GM18508 (cell line): Measurements from ENCODE around the gene TRPM2.
"Not testable (repeated sequence)": the region's sequence is repeated elsewhere in the genome, so short reads cannot be mapped to it uniquely, and the experiment has no call there.

Experiments used
- ATAC-seq: cut with Tn5 transposase; IDR thresholded peaks from one replicate; pipeline ENCODE4 v1.9.1; 2021; ENCODE audit warnings: moderate number of reproducible peaks; ENCODE audit not compliant: insufficient read depth, unreplicated experiment

TRPM2 gene

GRCh38 chr21:44351535-44352252, 1.7 kb upstream of the TRPM2 start:
- ATAC-seq, result no peak

- ATAC-seq, result no peak
Observed at GRCh38 chr21:44352253-44352860, 1.1 kb upstream of the TRPM2 start.

GRCh38 chr21:44354001-44354405, 582 bp downstream of the TRPM2 start:
- no peak for ATAC-seq

DNA sequence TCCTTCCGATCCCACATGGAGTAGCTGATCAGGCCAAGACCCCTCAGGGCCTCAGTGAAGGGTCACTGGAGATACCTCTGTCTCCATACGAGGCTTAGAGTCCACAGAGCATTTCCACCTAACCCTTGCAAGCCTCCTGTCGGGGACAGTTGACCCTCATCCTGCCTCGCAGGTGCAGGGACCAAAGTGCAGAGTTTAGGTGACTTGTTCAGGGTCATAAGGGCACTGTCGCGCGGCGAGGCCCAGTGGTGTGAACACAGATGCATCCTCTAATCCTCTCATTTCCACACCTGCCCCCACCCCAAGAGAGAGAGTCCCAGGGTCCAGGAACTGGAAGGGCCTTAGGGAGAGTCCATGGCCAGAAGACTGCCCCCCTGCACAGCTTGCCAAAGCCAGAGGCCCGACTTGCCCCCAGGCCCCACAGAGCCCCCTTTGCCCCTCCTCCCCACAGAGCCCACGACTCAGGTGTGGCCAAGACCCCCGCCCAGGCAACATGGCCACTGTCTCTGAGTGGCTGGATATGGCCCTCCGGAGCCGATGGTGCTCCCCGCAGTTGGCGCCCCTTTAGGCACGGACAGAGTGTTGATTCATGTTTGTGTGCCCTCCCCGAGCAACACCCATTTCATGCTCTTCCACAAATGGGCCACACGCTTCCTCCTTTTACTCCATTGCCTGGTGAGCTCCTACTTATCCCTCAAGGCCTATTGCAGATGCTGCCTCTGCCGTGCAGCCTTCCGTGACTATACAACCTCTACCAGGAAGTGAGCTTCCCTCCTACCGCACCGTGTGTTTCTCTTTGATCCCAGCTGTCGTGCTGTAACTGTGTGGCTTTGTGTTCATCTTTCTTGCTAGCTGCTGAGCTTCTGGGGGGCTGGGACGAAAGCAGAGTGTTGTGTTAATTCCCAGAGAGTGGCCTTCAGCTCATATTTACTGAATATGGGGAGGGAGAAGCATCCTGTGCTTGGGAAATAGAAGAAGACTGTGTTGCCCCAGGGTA, 1.7 kb downstream of the TRPM2 start:
- no peak for ATAC-seq

DNA sequence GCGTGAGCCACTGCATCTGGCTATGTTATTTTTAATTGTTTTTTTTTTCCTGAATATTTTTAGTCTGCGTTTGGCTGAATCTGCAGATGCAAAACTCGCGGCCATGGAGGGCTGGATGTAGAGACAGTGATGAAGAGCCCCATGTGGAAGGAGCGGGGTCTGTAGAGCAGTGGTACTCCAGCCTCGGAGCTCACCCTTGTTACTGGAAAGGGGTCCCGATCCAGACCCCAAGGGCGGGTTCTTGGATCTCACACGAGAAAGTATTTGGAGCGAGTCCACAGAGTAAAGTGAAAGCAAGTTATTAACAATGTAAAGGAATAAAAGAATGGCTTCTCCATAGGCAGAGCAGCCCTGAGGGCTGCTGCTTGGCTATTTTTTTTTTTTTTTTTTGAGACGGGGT, 2.7 kb downstream of the TRPM2 start:
- no peak for ATAC-seq

DNA sequence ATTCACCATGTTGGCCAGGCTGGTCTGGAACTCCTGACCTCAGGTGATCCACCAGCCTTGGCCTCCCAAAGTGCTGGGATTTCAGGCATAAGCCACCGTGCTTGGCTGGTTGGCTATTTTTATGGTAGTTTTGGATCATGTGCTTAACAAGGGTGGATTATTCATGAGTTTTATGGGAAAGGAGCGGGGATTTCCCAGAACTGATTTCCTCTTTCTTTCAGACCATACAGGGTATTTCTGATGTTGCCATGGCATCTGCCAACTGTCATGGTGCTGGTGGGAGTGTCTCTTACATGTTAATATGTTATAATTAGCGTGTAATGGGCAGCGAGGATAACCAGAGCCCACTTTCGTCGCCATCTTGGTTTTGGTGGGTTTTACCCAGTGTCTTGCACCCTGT, 3.2 kb downstream of the TRPM2 start:
- ATAC-seq, result no peak

DNA sequence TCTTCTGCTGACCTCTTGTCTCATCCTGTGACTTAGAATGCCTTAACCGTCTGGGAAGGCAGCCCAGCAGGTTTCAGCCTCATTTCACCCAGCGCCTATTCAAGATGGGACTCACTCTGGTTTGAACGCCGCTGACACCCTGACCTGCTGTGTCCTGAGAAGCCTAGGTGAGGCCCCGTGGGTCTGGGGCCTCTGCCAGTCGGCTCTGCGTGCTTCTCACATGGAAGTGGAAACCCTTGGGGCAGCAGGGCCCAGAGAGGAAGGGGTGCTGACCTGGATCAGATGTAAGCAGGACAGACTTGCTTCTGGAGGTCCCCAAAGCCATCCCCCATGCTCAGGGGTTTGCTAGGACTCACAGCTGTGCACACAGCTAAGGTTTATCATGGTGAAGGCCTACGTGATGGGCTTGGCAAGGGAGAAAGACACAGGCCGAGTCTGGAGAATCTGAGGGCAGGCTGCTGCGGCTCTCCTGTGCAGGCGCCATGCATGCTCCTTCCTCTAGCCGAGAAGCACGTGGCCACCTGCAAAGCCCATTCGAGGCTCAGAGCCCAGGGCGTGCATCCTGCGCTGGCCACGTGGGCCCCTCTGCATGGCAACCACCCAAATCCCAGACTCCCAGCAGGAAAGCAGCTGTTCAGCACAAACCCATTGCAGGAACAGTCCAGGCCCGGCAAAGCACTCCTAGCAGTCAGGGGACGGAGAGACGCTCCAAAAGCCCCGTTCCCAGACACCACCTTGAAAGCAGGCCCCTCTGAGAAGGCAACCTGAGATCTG, 3.8 kb downstream of the TRPM2 start:
- ATAC-seq, result no peak

GRCh38 chr21:44359396-44359795, 6.0 kb downstream of the TRPM2 start:
- ATAC-seq, result no peak

GRCh38 chr21:44360159-44360558, 6.7 kb downstream of the TRPM2 start:
- ATAC-seq, result no peak

- not testable (repeated sequence) for ATAC-seq
Observed at GRCh38 chr21:44361903-44362302, 8.5 kb downstream of the TRPM2 start.

- no peak for ATAC-seq
Observed at GRCh38 chr21:44363278-44363677, 9.9 kb downstream of the TRPM2 start.

GRCh38 chr21:44364151-44365053, 11.0 kb downstream of the TRPM2 start:
- no peak for ATAC-seq

DNA sequence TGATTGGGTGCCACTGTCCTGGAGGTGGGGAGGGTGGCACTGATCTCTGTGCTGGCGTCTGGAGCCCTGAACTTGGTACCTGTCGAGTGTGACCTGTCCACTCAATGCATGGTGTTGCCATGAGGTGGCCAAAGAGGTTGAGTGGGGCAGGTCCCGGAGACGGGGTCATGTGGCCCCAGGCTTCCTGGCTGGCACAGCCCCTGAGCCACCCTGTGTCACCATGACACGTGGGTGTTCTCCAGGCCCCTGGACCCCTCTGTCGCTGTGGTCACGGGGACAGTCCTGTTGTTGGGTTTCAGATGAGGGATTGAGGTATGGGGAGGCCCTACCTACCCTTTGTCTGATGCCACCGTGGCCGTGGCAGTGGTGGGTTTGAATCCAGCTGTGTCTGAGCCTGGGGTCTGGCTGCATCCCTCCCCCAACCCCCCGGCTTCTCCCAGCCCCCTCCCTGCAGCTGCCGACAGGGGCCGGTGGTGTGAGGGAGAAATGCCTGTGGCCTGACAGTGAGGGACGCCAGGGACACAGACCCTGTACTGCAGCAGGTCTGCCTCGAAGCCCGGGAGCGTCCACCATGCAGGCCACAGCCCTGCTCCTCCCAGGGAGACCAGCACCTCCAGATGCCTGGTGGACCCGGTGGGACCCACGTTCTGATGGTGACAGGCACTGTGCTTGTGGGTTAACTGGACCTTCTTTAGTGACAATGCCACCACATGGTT, 12.0 kb downstream of the TRPM2 start:
- no peak for ATAC-seq

- ATAC-seq, result no peak
Observed at GRCh38 chr21:44365967-44366585, 12.7 kb downstream of the TRPM2 start.

DNA sequence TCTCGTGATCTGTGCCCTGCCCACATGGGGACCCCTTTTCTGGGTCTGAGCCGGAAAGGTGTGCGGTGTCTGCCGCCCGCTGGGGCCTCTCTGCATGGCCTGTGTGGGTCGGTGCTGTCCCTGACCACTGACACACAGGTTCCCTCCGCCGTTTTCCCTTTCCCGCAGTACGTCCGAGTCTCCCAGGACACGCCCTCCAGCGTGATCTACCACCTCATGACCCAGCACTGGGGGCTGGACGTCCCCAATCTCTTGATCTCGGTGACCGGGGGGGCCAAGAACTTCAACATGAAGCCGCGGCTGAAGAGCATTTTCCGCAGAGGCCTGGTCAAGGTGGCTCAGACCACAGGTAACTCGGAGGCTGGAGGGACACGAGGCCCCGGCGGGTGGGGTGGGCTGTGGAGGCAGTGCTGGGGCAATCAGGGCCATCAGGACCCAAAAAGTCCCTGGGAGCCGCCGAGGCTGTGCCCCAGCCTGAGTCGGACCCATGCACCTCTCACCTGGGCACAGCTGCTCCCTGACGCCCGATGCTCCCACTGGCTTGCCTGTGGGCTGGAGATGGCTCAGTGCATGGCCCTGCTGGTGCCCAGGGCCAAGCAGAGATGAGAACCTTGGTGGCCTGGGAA, 13.3 kb downstream of the TRPM2 start:
- no peak for ATAC-seq

DNA sequence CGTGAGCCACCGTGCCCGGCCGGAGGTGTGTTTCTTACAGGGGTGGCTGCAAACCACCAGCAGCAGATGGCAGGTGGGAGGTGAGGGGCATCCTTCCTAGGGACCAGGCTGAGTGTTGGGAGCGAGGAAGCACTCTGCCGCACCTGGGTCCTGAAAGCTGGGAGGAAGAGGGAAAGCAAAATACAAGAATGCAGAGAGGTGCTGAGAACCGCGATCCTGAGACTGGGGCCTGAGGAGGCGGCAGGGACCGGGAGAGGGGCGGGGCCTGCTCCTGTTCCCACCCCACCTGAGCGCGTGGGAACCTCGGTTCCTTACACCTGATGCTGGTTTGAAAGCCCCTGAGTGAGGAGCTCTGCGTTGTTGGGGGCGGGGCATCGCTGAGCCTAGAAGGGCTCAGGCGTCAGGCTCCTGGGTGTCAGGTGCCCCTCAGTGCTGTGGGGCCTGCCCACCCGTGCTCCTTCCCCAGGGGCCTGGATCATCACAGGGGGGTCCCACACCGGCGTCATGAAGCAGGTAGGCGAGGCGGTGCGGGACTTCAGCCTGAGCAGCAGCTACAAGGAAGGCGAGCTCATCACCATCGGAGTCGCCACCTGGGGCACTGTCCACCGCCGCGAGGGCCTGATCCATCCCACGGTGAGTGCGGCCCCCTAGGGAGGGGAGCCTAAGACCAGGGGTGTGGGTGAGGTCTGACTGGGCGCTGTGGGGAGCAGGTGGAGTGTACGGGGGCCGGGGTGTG, 15.5 kb downstream of the TRPM2 start:
- no peak for ATAC-seq
